ENCODE data around the gene MTF2.

The MTF2 gene

DNA sequence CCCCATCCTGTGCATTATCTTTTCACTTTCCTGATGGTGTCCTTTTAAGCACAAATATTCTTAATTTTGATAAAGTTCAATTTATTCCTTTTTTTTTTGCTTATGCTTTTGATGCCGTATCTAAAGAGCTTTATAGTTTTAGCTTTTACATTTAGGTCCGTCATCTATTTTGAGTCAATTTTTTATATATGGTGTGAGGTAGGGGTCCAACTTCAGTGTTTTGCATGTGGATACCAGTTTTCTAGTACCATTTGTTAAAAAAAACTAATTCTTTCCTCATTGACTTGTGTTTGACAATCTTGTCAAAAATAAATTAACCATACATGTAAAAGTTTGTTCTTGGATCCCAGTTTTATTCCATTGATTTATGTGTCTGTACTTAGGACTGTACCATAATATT, 4.9 kb downstream of the MTF2 start:
- DNase-seq, result no peak

DNA sequence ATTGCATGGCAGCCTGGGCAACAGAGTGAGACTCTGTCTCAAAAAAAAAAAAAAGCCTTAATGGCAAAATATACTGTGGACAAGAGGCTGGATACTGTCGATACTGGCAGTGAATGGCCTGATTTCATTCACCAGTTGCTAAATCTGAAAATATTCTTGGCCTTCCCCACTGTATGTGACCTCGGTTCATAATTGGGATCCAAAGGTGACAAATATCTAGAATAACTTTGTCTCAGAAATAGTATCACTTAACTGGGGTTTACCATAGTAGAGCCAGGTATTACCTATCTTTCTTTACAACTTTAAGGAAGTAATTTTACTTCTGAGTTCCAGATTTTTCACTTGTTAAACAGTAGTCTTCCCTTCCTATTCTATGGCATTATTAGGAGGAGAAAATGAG, 8.4 kb downstream of the MTF2 start:
- no peak for DNase-seq

DNA sequence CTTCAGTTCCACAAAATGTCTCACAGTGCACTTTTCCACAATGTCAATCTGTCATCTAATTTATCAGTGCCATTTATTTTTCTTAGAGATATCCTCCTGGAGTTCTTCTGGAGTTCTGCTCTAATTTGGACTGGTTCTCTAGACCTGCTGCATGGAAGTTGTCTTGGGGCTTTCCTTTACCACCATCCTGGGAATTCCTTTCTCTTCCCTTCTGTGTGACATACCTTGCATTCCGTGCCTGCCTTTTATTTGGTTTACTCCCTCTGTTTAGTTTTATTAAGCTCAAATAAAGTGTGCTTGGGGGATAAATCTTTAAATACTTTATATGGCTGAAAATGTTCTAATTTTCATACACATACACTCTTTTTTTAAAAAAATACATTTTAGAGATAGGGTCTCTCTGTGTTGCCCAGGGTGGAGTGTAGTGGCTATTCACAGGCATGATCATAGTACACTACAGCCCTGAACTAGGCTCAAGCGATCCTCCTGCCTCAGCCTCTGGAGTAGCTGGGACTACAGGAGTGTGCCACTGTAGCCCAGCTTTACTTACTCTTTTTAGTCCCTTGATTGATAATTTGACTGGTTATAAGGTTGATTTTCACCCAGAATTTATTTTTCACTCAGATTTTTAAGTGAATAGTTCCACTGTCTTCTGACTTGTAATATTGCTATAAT, 14.4 kb downstream of the MTF2 start:
- DNase-seq, result no peak

DNA sequence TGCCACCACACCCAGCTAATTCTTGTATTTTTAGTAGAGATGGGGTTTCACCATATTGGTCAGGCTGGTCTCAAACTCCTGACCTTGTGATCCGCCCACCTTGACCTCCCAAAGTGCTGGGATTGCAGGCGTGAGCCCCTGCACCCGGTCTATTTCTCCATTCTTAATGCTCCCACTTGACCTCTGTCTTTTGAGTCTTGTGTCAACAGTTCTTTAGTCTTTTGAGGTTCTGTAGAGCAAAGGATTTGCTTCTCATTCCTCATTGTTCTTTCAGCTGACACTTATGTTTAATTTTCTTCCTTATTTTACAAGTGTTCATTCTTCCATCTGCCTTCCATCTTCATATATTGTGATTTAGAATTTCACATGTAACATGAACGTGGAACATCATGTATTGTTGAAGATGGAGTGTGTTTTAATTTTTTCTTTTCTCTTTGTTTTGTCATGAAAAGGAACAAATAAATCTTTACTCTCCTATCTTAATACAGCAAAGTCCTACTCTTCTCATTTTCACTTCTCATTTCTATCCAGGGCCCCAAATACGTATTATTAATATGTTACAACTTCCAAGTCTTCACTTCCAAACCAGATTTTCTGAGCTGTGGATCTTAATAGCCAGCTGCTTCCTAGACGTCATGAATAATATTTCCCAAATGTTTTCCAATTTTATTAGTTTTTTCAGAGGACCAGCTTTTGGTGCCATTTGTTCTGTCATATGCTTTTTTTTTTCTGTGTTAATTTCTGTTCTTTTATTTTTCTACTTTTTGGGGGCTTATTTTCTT, 16.9 kb downstream of the MTF2 start:
- DNase-seq, result no peak

DNA sequence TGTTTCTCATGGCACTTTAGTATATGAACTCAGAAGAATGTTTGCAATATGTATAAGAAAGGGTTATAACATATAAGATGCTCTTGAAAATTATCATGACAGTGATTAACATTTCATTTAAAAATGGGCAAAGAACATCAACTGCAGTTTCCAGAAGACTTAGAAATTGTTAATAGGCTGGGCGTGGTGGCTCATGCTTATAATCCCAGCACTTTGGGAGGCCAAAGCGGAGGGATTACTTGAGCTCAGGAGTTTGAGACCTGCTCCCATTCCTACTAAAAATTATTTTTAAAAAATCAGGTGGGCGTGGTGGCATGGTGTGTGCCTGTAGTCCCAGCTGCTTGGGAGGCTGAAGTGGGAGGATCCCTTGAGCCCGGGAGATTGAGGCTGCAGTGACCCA, 23.1 kb downstream of the MTF2 start:
- no peak for DNase-seq

DNA sequence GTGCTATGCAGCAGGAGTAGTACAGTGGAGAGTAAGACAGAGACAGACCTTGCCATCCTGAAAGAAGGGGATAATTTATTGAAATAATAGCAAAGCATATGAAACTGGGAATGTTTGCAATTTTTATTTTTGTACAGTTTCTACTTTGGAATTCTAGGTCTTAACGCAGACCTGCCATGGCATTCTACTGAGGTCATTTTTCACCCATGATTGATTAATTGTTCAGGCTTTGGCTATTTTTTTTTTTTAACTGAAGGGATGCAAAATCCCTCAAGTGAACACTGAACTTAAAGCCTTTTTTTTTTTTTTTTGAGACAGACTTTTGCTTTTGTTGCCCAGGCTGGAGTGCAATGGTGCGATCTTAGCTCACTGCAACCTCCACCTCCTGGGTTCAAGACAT, 27.1 kb downstream of the MTF2 start:
- DNase-seq, result no peak

DNA sequence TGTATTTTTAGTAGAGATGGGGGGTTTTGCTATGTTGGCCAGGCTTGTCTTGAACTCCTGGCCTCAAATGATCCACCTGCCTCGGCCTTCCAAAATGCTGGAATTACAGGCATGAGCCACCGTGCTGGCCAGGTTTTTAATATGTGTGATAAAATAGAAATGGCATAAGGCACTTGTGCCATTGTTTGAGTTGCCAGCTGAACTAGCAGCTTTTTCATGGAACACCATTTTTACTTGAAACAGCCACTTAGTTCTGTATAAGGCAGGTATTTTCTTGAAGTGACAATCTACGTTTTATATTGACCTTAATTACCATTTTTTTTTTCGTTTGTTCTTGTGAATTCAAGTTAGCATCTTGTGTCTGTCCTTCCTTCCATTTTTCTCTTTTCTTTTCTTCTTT, 28.3 kb downstream of the MTF2 start:
- no peak for DNase-seq

DNA sequence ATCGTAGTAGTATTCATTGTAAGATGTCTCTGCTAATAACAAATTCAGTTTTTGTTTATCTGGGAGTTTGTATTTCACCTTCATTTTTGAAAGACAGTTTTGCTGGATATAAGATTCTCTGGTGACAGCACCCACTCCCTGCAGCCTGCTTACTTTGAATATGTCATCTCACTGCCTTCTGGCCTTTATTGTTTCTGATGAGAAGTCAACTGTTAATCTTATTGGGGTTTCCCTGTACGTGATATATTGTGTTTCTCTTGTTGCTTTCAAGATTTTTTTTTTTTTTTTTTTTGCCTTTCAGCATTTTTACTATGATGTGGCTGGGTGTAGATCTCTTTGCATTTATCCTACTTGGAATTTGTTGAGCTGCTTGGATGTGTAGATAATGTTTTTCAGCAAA, 29.3 kb downstream of the MTF2 start:
- no peak for DNase-seq

DNA sequence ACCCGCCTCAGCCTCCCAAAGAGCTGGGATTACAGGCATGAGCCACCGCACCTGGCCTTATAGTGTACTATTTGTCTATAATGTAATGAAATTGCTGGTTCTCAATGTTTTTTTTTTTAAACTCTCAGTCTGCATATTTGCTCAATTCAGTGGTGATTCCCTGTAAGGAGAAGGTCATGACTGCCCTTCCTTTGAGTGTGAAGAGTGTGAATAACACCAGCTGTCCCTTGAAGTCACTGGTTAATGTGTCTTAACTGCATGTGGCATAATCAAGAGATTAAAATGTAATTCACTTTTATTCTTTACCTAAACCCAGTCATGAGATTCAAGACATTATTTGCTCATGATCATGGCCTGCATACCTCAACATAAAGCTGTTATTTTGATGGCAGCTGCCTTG, 30.5 kb downstream of the MTF2 start:
- DNase-seq, result no peak

DNA sequence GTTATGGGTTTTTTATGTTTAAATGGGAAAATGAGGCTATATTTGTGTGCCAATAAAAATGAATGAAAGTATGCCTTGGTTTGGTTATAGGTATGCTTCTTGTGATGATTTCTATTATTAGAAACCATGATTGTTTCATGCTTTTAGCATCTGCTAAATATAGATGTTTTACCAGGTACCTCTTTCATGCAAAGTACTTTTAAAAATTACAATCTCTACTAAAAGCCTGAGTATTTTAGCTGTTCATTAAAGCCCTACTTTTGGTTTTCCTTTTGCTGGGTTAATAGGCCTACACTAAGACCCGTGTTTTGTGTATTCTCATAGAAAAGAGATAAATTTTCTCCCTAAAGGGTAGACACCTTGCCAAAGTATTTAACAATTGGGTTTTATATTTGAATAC, 32.0 kb downstream of the MTF2 start:
- DNase-seq, result no peak

DNA sequence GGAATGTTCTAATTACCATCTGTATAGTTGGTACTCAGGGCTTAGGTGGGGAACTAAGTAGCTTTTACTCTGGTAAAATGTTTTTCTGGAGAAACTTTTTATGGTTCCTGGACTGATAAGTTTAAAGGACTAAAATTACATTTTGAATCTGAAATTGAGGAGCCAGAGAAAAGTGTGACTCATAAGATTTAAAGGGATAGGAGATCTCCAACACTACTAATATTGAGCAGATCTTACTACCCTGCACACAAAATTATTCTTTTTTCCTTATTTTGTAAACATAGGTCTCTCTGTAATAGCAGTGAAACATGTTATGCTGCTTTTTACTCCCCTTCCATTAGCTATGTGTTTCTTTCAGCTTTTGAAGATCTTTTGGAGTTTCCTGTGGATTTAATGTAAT, 32.5 kb downstream of the MTF2 start:
- no peak for DNase-seq

DNA sequence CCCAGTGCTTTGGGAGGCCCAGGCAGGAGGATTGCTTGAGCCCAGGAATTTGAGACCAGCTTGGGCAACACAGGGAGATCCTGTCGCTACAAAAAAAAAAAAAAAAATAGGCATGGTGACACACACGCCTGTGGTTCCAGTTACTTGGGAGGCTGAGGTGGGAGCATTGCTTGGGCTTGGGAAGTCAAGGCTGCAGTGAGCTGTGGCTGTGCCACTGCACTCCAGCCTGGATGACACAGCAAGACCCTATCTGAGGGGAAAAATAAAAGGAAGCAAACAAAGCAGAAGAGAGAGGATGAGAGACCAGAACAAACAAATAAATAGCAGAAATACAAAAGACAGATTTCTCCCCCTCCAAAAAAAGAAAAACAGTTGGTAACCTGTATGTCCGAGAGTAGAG, 34.0 kb downstream of the MTF2 start:
- DNase-seq, result no peak

DNA sequence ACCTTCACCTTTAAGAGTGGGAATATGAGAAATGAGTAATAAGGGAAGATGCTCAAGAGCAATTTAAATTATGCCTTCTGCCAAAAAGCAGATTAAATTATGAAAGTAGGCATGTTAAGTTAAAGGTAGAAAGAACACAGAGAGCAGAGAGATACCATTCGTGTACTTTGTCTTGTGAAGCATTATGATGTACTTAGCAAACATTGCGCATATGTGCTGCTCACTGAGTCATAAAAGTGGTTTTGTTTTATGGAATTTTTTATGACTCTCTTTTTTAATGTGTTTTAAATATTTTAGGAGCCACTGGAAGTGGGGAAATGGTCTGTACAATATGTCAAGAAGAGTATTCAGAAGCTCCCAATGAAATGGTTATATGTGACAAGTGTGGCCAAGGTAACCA, 35.3 kb downstream of the MTF2 start:
- DNase-seq, result no peak

DNA sequence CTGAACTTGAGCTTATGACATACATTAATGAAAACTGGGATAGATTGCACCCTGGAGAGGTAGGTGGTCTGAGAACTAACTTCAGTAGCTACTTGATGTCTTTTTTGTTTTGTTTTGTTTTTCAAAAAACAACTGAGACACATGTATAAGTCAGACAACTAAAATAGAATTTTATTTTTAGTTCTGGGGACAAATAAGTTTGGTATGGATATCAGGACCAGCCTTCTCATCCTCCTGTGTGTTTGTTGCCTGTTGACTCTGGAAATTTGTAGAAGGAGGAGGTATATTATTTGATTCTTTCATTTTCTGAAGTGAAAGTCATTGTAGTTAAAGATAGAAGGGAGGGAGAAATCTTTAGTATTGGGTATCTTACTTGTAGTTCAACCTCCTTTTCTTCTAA, 41.5 kb downstream of the MTF2 start:
- DNase-seq, result no peak

DNA sequence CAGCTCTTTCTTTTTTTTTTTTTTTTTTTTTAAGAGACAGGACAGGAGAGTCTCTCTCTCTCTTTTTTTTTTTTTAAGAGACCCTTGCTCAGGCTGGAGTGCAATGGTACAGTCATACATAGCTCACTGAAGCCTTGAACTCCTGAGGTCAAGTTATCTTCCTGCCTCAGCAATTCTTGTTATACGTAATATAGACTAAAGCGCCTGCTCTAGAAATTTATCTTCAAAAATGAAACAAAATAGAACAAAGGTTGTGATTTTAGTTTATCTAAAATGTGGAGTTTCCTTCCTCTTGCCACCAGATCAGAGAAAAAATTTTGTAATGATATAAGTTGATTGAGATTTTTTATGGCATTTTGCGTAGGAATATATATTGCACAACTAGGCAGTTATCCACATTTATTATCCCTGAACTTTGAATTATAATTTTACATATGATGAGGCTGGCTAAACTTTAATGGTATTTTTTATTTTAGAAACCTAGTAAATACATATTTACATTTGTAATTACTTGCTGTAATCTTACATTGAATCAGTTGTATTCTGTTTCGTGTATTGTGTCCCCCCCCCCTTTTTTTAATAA, 44.2 kb downstream of the MTF2 start:
- no peak for DNase-seq

DNA sequence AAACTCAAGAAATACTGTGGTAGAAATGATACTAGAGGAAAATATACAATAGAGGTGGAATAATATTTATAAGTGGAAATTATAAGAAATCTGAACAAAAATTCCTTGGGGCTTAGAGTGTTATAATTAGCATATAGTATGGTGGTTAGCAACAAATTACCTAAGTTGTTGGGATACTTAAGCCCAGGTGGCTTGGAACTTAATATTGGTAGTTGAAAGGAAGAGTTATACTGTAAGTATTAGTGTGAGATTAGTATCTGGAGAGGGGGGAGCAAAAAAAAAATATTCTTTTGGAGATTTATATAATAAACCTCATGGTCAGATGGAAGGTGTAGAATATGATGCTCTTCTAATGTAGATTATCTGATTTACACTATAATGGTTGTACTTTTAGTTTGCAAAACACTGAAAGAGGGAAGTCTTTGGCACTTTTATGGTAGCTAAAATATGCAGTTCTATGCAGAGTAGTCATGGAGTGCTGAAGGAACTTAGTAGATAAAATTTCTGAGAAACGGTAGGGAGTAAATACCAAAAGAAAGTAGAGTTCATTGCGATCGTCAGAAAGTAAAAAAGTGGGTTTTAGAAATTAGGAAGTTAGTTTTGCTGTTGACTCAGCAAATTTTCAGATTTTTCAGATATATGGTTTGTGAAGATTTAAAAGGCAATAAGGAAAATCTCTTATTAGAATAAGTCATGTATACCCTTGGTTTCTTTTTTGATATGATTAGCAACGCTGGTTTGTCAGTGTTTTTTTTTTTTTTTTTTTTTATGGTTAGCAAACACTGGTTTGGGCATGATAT, 45.7 kb downstream of the MTF2 start:
- DNase-seq, result no peak

DNA sequence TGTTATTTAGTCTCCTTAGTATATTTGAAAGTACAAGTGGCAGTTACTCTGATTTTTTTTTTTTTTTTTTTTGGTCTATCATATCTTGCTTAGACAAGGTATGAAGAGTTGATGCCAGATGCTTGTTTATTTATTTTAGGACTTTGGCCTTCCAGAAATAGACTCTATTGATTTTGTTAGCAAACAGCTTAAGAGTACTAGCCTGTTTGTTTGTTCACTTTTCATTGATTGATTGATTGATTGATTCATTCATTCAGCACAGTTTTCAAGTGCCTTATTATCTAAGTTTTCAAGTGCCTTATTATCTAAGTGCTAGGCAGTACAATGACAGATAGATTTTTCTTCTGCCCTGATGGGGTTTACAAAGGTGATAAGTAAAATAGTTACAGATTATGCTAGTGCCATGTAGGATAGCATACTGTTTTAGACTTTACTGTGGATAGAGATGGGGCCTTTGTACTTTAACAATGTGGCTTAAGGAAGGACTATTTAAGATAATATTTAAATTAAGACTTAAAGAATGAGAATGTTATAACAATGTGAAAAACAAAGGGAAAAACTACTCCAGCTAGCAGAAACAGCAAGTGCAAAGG, 50.5 kb downstream of the MTF2 start:
- DNase-seq, result no peak

DNA sequence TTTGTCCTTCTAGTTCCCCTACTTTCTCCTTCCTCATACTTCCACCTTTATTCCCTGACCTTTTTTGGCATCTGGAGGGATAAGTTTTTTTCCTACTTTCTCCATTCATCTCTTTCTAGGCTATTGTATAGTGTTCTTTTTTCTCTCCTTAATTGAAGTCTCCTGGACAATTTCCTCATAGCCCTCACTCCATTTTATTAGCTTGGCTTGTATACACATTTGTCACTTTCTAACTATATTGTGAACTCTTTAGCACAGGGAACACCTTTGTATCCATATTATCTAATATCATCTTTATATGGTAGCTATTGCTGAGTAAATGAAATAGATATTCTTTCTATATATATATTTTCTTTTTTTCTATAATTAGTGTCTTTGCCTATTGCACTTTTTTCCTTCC, 53.6 kb downstream of the MTF2 start:
- DNase-seq, result no peak

DNA sequence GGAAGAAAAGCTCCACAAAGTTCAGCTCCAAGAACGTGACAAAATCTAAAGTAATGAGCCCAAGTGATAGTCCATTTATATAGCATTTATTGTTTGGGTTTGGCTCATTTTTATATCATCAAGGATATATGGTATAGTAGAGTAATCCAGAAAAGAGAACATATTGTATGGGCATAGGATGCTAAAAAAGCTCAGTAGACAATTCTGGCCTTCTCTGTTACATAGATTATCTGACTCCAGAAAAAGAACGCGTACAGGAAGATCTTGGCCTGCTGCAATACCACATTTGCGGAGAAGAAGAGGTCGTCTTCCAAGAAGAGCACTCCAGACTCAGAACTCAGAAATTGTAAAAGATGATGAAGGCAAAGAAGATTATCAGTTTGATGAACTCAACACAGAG, 57.4 kb downstream of the MTF2 start:
- DNase-seq, result no peak

DNA sequence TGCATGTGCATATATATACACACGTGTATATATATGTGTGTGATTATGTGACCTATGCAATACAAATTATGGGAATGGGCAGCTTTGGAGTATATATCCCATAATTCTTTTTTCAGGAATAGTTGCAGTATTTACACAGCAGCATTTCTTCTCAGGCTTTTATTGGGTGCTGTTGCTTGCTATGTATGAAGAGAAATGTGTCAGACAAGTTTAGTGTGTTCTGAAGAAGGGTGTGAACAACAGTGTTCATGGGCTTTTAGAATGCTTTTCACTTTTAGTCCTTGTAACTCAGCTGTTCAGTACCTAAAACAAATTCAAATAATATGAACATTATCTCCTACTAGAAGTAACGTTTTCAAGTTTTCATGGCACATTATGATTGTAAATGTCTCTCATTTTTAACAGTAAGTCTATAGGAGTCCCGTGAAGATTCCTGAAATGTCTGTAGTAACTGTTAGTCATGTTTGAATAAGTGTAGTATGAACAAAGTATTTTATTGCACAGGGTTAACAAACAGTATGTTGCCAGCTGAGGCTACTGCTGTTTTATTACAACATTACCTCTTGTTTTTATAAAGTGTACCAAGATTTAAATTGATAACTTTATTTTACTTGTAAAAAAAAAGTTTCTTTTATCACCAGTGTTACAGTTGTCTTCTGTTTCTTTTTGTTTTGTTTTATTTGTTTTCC, 58.7 kb downstream of the MTF2 start:
- no peak for DNase-seq

DNA sequence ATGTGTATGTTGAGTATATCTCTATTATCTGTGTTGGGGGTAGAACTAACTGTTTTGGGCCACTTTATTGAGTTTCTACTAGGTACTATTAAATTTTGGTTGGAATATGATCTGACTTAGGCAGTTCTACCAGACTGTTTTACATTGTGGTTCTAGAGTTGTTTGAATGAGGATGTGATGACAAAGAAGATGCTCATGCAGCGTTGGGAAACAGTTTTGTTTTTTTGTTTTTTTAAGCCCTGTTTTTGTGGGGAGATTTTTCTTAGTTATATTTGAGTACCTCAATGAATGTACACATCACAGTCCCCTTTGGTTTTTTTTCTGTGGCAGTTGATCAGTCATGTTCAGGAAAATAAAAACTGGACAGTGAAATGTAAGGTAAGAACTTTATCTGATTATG, 61.0 kb downstream of the MTF2 start:
- no peak for DNase-seq

DNA sequence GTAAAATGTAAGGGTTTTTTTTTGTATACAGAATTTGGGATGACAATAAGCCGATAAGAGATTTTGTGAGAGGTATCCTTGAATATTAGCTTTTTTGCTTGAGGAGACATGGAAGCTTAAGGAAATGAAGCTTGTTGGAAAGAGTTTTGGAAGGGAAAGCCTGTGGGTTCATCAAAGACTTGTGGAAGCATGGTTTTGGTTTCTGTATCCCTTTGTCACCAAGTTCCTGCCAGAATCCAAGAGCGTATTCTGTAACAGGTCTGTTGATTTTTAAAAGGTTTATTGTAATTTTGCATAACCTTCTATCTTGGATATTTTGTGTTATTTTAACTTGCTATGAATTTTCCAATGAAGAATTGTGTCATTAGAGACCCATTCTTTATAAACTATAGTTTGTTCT, 63.1 kb downstream of the MTF2 start:
- no peak for DNase-seq

DNA sequence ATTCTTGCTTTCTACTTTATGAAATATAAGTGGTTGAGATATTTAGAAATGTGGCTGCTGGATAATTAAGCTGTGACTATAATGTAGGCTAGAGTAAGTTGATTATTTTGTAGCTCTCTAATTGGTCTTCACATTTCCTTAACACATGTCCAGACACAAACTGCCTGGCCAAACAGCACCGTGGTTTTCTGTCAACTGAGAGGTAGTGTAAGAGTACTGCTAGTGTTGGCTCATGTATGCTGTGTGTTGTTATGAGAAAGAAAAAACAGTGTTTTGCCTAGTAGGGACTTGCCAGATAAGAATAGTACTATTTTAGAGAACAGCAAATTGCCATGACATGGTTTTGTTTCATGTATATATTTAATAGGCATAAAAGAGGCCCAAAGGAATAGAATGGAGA, 64.1 kb downstream of the MTF2 start:
- no peak for DNase-seq

Measured in activated CD4-positive, alpha-beta T cell treated with anti-CD3 and anti-CD28 coated beads, Interleukin-2, amount 50 U/mL, for 1 hour (primary cell).